NCI-H1694 treated with DMSO at 0.1 percent for 48 hours (cell line): ENCODE data around the gene SSMEM1.
"Not testable (repeated sequence)": the region's sequence is repeated elsewhere in the genome, so short reads cannot be mapped to it uniquely, and the experiment has no call there.

Source experiments
- DNase-seq: peaks from one replicate; lab custom pipeline; 2025; lab: John Stamatoyannopoulos, UW

Gene SSMEM1

GRCh38 chr7:130249626-130250025, 42.0 kb downstream of the SSMEM1 start:
- not testable (repeated sequence) for DNase-seq

DNA sequence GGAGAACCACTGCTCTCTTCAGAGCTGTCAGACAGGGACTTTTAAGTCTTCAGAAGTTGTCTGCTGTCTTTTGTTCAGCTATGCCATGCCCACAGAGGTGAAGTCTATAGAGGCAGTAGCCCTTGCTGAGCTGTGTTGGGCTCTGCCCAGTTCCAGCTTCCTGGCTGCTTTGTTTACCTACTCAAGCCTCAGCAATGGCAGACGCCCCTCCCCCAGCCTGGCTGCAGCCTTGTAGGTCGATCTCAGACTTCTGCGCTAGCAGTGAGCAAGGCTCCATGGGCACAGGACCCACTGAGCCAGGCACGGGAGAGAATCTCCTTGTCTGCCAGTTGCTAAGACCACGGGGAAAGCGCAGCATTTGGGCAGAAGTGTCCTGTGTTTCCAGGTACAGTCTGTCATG, 46.9 kb downstream of the SSMEM1 start:
- DNase-seq = no peak

DNA sequence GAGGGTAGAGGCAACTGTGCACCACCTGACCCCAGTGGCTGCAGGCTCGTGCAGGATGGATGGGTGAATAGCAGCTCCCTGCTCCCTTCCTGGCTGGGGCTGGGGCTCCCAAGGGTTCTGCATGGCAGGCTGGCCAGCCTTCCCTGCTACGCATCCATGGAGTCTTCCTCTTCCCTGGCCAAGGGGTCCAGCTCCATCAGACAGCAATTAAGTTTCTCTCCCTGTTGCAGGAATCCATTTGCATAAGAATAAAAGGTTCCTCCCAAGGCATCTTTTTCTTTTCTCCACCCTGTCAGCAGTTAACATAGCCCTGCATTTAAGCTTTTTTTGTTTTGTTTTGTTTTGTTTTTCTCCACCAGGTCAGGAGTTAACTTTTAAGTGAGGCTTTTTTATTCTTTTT, 49.0 kb downstream of the SSMEM1 start:
- no peak for DNase-seq

DNA sequence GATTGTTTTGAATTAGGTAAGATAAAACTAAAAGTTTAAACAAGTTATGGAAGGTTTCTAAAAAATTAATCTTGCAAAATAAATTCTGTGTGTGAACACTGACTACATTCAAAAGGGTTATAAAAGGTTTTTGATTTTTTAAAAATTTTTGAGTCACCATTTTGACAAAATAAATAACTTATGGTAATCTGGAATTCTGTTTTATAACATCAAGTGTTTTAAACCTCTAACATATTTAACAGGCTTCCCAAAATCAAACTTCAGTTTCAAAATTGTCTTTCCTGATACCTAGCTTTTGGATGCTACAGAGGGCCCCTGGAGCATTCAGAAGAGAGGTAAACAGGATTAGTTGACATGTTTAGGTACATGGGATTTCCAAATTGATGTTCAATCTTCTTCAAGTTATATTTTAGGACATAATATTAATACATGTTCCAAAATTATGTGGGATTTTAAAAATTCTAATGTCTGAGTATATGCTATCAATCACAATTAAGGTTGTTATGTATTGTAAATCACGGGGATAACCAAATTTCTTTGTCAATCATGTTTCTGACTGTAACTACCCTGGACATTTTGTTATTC, 50.9 kb downstream of the SSMEM1 start:
- no peak for DNase-seq

DNA sequence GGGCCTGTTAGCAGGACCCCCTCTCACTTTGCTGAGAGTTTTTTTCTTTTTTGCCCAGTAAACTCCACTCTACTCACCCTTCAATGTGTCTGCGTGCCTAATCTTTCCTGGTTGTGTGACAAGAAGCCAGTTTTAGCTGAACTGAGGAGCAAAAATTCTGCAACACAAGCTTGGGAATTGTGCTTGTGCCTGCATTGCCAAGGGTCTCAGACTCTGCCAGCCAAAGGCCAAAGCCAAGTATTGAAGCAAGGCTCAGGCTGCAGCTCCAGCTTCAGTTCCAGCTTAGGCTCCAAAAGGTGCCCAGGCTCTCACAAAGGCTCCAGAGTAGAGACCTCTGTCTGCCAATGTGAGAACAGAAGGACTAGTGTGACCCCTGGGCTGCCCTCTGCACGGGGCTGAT, 54.8 kb downstream of the SSMEM1 start:
- DNase-seq = no peak

- DNase-seq = no peak
Observed at GRCh38 chr7:130263130-130263529, 55.5 kb downstream of the SSMEM1 start.
